GM12891 (cell line): ENCODE results near the gene NTN3.

ENCODE experiments used
- POLR2A ChIP-seq: IDR thresholded peaks from 2 replicates; pipeline ENCODE4 v1.6.1; 2011; ENCODE audit warnings: low read depth, low read length, control low read depth
- TAF1 ChIP-seq: IDR thresholded peaks from 2 replicates; pipeline ENCODE4 v1.6.1; 2011; ENCODE audit warnings: low read depth, low read length, control low read depth

DNA sequence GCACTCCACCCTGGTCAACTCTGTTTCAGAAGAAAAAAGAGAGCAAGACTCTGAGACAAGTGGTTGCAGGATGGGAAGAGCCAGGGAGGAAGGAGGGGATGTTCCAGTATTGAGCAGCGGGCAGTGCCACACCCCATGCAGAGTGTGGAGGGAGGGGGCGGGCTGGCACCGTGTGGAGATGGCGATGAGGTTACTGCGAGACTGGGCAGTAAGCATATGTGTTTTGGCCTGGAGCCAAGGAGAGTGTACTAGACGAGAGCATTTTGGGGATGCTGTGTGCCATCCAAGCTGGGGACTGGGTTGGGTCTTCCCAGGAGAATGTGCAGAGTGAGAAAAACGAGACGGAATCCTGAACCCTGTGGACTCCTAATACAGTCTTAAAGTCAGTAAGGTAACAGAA, 7.2 kb downstream of the NTN3 start:
- TF ChIP-seq TAF1 (no peak), POLR2A (no peak)
